Neural cell (in vitro differentiated cells): ENCODE data around the gene RGS6. TPM values are rescaled to one million over a fixed set of nuclear protein-coding genes. Genes with fewer than 3 reads are reported as not detected.

ENCODE experiments used
- H2AFZ ChIP-seq: fragments of 200-600, 300-800 bp; sonication (generic), shearing (Covaris generic); 2 replicates; pipeline ENCODE4 v1.6.0; 2014; ENCODE audit warnings: low read depth, mild to moderate bottlenecking, antibody characterized with exemption, low read length, moderate library complexity
- H3F3A ChIP-seq: fragments of 200-600 bp; shearing (Covaris generic); 2 replicates; pipeline ENCODE4 v1.6.1; 2016; ENCODE audit warnings: mild to moderate bottlenecking, moderate library complexity, mixed read lengths, antibody characterized with exemption, low read length; ENCODE audit not compliant: insufficient read depth, poor library complexity, severe bottlenecking
- H3K27ac ChIP-seq: fragments of 200-600, 300-800 bp; sonication (generic), shearing (Covaris generic); 2 replicates; pipeline ENCODE4 v1.5.1; 2014; ENCODE audit warnings: mild to moderate bottlenecking, low read length, moderate library complexity
- H3K27me3 ChIP-seq: fragments of 300-800, 200-600 bp; sonication (generic), shearing (Covaris generic); 2 replicates; pipeline ENCODE4 v1.6.0; 2014; ENCODE audit warnings: mild to moderate bottlenecking, low read depth, low read length, moderate library complexity; ENCODE audit not compliant: insufficient read depth
- H3K36me3 ChIP-seq: fragments of 300-800, 200-600 bp; sonication (generic), shearing (Covaris generic); 2 replicates; pipeline ENCODE4 v1.5.1; 2014; ENCODE audit warnings: mild to moderate bottlenecking, antibody characterized with exemption, low read length, moderate library complexity; ENCODE audit not compliant: insufficient read depth
- H3K4me2 ChIP-seq: fragments of 300-800, 200-600 bp; sonication (generic), shearing (Covaris generic); 2 replicates; pipeline ENCODE4 v1.6.0; 2014; ENCODE audit warnings: mild to moderate bottlenecking, low read length
- H3K4me3 ChIP-seq: fragments of 300-800, 200-600 bp; sonication (generic), shearing (Covaris generic); 2 replicates; pipeline ENCODE4 v1.5.1; 2014; ENCODE audit warnings: mild to moderate bottlenecking, low read length, moderate library complexity
- H3K79me2 ChIP-seq: fragments of 200-600 bp; shearing (Covaris generic); replicated peaks from 2 replicates; pipeline ENCODE4 v1.6.0; 2014; ENCODE audit warnings: mild to moderate bottlenecking, low read length, moderate library complexity; ENCODE audit not compliant: insufficient read depth
- H3K9ac ChIP-seq: fragments of 300-800, 200-600 bp; sonication (generic), shearing (Covaris generic); 2 replicates; pipeline ENCODE4 v1.6.1; 2016; ENCODE audit warnings: mild to moderate bottlenecking, low read length, mixed read lengths
- H3K9me2 ChIP-seq: fragments of 200-600 bp; shearing (Covaris generic); 2 replicates; pipeline ENCODE4 v1.6.1; 2016; ENCODE audit warnings: mild to moderate bottlenecking, low read length, mixed read lengths; ENCODE audit not compliant: insufficient read depth
- H3K9me3 ChIP-seq: fragments of 200-600, 300-800 bp; sonication (generic), shearing (Covaris generic); 2 replicates; pipeline ENCODE4 v1.6.1; 2016; ENCODE audit warnings: mild to moderate bottlenecking, mixed run types, low read length, moderate library complexity, mixed read lengths
- H4K20me1 ChIP-seq: fragments of 200-600 bp; shearing (Covaris generic); 2 replicates; pipeline ENCODE4 v1.6.1; 2016; ENCODE audit warnings: mild to moderate bottlenecking, mixed run types; ENCODE audit not compliant: insufficient read depth
- EP300 ChIP-seq: fragments of 450-650 bp; conservative IDR thresholded peaks from 2 replicates; pipeline ENCODE4 v1.6.1; 2014; ENCODE audit warnings: antibody characterized with exemption, mild to moderate bottlenecking, moderate library complexity; ENCODE audit not compliant: poor library complexity, severe bottlenecking
- EZH2 ChIP-seq: fragments of 200-600, 300-800 bp; shearing (Covaris generic), sonication (generic); IDR thresholded peaks from 2 replicates; pipeline ENCODE4 v1.6.1; 2014; ENCODE audit warnings: antibody characterized with exemption, low read length, borderline replicate concordance, mild to moderate bottlenecking; ENCODE audit not compliant: insufficient read depth, poor library complexity, severe bottlenecking
- MXI1 ChIP-seq: fragments of 450-650 bp; conservative IDR thresholded peaks from 2 replicates; pipeline ENCODE4 v1.6.1; 2014; ENCODE audit warnings: antibody characterized with exemption, mild to moderate bottlenecking; ENCODE audit not compliant: poor library complexity, severe bottlenecking
- POLR2AphosphoS5 ChIP-seq: IDR thresholded peaks from 2 replicates; pipeline ENCODE4 v1.6.1; 2012
- RAD21 ChIP-seq: fragments of 450-650 bp; conservative IDR thresholded peaks from 2 replicates; pipeline ENCODE4 v1.6.1; 2014; ENCODE audit warnings: antibody characterized with exemption, mild to moderate bottlenecking, moderate library complexity
- SMC3 ChIP-seq: fragments of 450-650 bp; conservative IDR thresholded peaks from 2 replicates; pipeline ENCODE4 v1.6.1; 2014; ENCODE audit warnings: antibody characterized with exemption, mild to moderate bottlenecking, moderate library complexity; ENCODE audit not compliant: poor library complexity
- TAF1 ChIP-seq: IDR thresholded peaks from 2 replicates; pipeline ENCODE4 v1.6.1; 2012; ENCODE audit warnings: low read depth
- polyA plus RNA-seq: library from polyadenylated mRNA; depleted of rRNA; stranded (reverse); fragments of >200 nt; gene quantifications from 2 replicates; pipeline ENCODE4 v1.2.3, GENCODE V29; 2014
- TF ChIP-seq, protein P1 (sequence below): fragments of 450-650 bp; IDR thresholded peaks from 2 replicates; pipeline ENCODE4 v1.5.1; 2014; ENCODE audit warnings: antibody characterized with exemption, mild to moderate bottlenecking, moderate library complexity; ENCODE audit not compliant: poor library complexity, severe bottlenecking
- TF ChIP-seq, protein P2 (sequence below): IDR thresholded peaks from 2 replicates; pipeline ENCODE4 v1.6.1; 2012; ENCODE audit warnings: borderline replicate concordance

Gene RGS6
- polyA plus RNA-seq, 1 donor from 2014 or later, result 7.3 TPM

DNA sequence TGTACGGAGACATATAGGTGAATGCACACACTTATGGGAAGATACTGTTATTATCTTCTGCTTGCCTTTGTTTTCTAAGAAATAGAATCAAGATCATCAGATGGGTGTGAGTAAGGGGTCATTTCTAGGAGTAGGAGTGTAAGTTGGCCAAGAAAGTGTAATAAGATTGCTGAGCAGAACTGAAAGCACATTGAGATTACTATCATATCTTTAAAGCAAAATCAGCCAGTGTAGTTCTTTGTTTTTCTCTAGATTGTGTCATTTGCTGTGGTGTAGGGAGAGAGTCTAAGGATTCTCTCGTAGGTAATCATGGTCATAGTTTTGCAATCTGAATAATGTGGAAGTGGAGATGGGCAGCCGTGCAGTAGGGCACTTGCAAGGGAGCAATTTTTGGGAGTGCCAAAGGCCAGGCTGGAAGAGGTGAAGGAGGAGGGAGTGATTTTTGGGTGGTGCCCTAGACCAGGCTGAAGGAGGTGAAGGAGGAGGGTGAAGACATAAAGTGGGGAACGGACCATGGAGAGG is 131.6 kb downstream of the RGS6 start:
- H3K79me2 ChIP-seq, result no peaks in the 10 kb centered on the region
- no peak overlapping the region for H3K4me2 ChIP-seq
- H3K9me3 ChIP-seq, result no peaks in the 10 kb centered on the region
- H3K4me3 ChIP-seq, result no peak overlapping the region
- no peaks in the 10 kb centered on the region for H3K36me3 ChIP-seq
- no peaks in the 10 kb centered on the region for H3K9me2 ChIP-seq
- no peaks in the 10 kb centered on the region for H3F3A ChIP-seq
- H2AFZ ChIP-seq, result no peak overlapping the region
- no peak overlapping the region for H3K27ac ChIP-seq
- TF ChIP-seq TAF1, result no peak
- TF ChIP-seq EZH2, result no peak
- no peak for TF ChIP-seq POLR2AphosphoS5
- TF ChIP-seq, protein P1, sequence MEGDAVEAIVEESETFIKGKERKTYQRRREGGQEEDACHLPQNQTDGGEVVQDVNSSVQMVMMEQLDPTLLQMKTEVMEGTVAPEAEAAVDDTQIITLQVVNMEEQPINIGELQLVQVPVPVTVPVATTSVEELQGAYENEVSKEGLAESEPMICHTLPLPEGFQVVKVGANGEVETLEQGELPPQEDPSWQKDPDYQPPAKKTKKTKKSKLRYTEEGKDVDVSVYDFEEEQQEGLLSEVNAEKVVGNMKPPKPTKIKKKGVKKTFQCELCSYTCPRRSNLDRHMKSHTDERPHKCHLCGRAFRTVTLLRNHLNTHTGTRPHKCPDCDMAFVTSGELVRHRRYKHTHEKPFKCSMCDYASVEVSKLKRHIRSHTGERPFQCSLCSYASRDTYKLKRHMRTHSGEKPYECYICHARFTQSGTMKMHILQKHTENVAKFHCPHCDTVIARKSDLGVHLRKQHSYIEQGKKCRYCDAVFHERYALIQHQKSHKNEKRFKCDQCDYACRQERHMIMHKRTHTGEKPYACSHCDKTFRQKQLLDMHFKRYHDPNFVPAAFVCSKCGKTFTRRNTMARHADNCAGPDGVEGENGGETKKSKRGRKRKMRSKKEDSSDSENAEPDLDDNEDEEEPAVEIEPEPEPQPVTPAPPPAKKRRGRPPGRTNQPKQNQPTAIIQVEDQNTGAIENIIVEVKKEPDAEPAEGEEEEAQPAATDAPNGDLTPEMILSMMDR, result no peak
- no peak overlapping the region for H3K9ac ChIP-seq
- H3K27me3 ChIP-seq, result no peaks in the 10 kb centered on the region
- H4K20me1 ChIP-seq, result no peaks in the 10 kb centered on the region

DNA sequence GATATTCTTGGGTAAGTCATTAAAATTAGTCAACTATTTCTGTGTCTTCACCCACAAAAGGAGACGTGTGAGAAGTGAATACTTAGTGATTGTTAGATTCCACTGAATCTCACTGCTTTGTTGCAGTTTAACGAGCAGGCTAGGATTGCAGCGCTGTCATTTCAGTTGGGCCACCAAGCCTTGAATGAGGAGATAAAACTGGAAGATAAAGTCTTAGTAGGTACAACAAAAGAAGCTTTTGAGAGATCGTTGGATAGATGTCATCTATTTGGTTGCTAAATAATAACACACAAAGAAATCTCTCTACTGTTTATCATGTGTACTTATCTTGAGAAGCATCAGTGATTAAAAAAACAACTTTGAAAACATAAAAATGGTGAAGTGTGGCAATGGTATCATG is 132.3 kb downstream of the RGS6 start:
- no peaks in the 10 kb centered on the region for H3K9me3 ChIP-seq
- H3K79me2 ChIP-seq, result no peaks in the 10 kb centered on the region
- no peak overlapping the region for H3K9ac ChIP-seq
- no peaks in the 10 kb centered on the region for H4K20me1 ChIP-seq
- H3F3A ChIP-seq, result no peaks in the 10 kb centered on the region
- H3K27ac ChIP-seq, result no peak overlapping the region
- no peaks in the 10 kb centered on the region for H3K36me3 ChIP-seq
- H3K27me3 ChIP-seq, result no peaks in the 10 kb centered on the region
- TF ChIP-seq EZH2, result no peak
- no peak overlapping the region for H3K4me2 ChIP-seq
- H3K4me3 ChIP-seq, result no peak overlapping the region
- H2AFZ ChIP-seq, result no peak overlapping the region
- no peaks in the 10 kb centered on the region for H3K9me2 ChIP-seq

DNA sequence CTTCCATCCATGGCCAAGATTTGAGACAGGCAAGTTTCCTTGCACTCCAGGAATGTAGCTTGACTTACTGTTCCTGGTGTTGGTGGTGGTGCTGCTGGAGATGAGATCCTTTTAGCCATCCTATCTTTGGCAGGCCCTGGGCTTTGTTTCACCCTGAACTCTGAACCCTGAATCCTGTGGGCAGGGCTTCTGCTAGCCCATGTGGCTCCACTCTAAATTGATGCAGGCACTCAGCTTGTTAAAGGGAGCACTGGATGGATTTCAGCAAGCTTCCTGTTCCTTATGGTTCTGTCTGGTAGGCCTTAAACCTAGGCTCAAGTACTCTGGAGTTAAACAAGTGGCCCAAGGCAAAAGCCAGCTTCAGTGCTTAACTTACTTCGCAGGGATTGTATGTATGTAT is 138.2 kb downstream of the RGS6 start:
- TF ChIP-seq, protein P2, sequence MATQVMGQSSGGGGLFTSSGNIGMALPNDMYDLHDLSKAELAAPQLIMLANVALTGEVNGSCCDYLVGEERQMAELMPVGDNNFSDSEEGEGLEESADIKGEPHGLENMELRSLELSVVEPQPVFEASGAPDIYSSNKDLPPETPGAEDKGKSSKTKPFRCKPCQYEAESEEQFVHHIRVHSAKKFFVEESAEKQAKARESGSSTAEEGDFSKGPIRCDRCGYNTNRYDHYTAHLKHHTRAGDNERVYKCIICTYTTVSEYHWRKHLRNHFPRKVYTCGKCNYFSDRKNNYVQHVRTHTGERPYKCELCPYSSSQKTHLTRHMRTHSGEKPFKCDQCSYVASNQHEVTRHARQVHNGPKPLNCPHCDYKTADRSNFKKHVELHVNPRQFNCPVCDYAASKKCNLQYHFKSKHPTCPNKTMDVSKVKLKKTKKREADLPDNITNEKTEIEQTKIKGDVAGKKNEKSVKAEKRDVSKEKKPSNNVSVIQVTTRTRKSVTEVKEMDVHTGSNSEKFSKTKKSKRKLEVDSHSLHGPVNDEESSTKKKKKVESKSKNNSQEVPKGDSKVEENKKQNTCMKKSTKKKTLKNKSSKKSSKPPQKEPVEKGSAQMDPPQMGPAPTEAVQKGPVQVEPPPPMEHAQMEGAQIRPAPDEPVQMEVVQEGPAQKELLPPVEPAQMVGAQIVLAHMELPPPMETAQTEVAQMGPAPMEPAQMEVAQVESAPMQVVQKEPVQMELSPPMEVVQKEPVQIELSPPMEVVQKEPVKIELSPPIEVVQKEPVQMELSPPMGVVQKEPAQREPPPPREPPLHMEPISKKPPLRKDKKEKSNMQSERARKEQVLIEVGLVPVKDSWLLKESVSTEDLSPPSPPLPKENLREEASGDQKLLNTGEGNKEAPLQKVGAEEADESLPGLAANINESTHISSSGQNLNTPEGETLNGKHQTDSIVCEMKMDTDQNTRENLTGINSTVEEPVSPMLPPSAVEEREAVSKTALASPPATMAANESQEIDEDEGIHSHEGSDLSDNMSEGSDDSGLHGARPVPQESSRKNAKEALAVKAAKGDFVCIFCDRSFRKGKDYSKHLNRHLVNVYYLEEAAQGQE, result no peak
- TF ChIP-seq RAD21 (no peak), EZH2 (no peak), EP300 (no peak), SMC3 (no peak), MXI1 (no peak), TAF1 (no peak), POLR2AphosphoS5 (no peak)
- TF ChIP-seq, protein P1, result no peak
- H2AFZ ChIP-seq, result no peak overlapping the region
- H3K4me3 ChIP-seq, result no peak overlapping the region
- H3K9me2 ChIP-seq, result no peaks in the 10 kb centered on the region
- H3K27ac ChIP-seq, result no peak overlapping the region
- H3K9me3 ChIP-seq, result no peaks in the 10 kb centered on the region
- no peaks in the 10 kb centered on the region for H3K79me2 ChIP-seq
- H4K20me1 ChIP-seq, result no peaks in the 10 kb centered on the region
- no peak overlapping the region for H3K9ac ChIP-seq
- no peaks in the 10 kb centered on the region for H3K27me3 ChIP-seq
- H3K4me2 ChIP-seq, result no peak overlapping the region
- H3F3A ChIP-seq, result no peaks in the 10 kb centered on the region
- no peaks in the 10 kb centered on the region for H3K36me3 ChIP-seq
